ENCODE results near the gene CHEK1.

CHEK1 gene

GRCh38 chr11:125626288-125626950, 1.5 kb downstream of the CHEK1 start:
- DNase-seq (ENCODE audit: low spot score) = peak; percentile 48

DNA sequence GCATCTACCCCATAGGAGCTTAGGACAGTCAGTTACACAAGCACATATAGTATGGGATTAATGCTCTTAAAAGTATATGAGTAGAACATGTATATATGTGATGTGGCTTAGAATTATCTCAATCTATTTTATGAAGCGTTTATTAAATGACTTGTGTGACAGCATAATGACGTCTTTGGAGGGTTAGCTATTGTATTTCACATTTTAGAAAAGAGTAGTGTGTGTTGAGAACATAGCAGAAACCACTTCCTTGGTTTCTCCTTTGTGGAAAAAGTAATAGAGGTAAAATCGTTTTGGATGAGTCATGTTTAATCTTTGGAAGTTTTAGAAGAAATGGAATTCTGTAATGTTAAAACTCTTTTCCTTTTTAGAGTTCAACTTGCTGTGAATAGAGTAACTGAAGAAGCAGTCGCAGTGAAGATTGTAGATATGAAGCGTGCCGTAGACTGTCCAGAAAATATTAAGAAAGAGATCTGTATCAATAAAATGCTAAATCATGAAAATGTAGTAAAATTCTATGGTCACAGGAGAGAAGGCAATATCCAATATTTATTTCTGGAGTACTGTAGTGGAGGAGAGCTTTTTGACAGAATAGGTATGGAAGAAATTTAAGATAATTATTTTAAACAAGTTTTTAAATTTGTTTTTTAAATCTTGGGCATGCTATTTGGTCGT, 2.4 kb downstream of the CHEK1 start:
- DNase-seq (ENCODE audit: low spot score) = no peak

- no peak for DNase-seq (ENCODE audit: low spot score)
Measured at GRCh38 chr11:125637840-125638239, 12.9 kb downstream of the CHEK1 start.

DNA sequence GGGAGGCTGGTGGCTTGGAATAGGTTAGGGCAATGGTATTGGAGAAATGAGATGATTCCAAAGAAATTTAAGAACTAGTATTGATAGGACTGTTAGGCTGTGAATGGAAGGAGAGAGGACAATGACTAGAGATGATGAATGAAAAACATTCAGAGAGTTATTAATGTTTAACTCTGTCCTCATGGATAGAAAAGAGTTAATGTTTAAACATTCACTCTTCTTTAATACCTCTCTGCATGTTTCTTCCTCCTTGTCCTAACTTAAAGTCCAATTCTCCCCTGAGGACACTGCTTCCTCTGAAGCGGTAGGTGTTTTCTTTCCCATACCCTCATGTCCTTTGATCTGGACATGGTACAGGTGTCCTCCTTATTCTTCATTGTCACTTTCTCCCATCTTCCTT, 13.4 kb downstream of the CHEK1 start:
- no peak for DNase-seq (ENCODE audit: low spot score)

DNA sequence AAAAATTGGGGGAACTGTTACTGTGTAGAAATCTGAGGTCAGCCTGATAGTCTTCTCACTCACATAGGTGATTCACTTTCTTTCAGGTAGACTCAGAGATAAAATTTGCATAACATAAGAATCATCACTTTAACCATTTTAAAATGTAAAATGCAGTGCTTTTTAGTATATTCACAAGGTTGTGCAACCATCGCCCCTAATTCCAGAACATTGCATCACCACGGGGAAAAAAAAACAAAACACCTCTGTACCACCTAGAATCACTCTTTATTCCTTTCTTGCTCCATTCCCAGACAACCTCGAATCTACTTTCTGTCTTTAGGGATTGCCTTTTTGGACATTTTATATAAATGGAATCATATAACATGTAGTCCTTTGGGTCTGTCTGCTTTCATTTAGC, 20.9 kb downstream of the CHEK1 start:
- DNase-seq (ENCODE audit: low spot score) = no peak

DNA sequence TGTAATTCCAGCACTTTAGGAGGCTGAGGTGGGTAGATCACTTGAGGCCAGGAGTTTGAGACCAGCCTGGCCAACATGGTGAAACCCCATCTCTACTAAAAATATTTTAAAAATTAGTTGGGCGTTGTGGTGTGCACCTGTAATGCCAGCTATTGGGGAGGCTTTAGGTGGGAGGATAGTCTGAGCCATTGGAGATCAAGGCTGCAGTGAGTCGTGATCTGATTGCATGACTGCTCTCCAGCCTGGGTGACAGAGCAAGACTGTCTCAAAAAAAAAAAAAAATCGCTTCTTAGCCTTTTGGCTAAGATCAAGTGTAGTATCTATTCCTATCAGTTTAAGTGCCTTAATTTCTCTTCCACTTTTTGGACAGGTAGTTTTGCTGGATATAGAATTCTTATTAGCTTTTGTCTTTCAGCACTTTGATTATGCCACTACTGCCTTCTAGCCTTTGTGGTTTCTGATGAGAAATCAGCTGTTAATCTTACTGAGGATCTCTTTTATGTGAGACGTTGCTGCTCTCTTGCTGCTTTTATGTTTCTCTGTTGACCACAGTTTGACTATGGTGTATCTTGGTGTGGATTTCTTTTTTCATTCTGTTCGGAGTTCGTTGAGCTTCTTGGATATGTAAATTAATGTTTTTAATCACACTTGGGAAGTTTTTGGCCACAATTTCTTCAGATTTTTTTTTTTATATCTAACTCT, 24.7 kb downstream of the CHEK1 start:
- DNase-seq (ENCODE audit: low spot score) = peak; percentile 5

GRCh38 chr11:125662689-125663088, 37.7 kb downstream of the CHEK1 start:
- DNase-seq (ENCODE audit: low spot score) = no peak

- no peak for DNase-seq (ENCODE audit: low spot score)
Measured at GRCh38 chr11:125663910-125664309, 38.9 kb downstream of the CHEK1 start.

GRCh38 chr11:125667151-125667550, 42.2 kb downstream of the CHEK1 start:
- DNase-seq (ENCODE audit: low spot score) = no peak

GRCh38 chr11:125670172-125670571, 45.2 kb downstream of the CHEK1 start:
- DNase-seq (ENCODE audit: low spot score) = no peak

GRCh38 chr11:125671561-125671960, 46.6 kb downstream of the CHEK1 start:
- DNase-seq (ENCODE audit: low spot score) = no peak

- DNase-seq (ENCODE audit: low spot score) = no peak
Measured at GRCh38 chr11:125674210-125674609, 49.2 kb downstream of the CHEK1 start.

DNA sequence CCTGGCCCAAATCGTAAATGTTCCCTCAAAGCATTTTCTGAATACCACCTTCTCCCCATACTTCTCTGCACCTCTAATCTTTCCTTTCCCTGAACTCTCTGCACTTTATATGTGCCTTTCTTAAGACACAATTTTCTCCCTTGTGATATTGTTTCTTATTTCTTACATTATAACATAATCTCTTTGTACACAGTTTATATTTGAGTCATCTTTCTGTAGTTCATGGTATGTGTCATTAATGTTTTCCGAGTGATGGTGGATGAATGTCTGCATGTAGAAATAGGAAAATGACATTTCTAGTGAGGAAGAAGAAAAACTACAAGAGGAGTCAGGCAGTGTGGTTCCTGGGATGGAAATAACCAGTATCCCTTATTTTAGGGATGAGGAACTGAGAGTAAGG, 50.2 kb downstream of the CHEK1 start:
- no peak for DNase-seq (ENCODE audit: low spot score)

GRCh38 chr11:125679397-125679796, 54.4 kb downstream of the CHEK1 start:
- DNase-seq (ENCODE audit: low spot score) = no peak

DNA sequence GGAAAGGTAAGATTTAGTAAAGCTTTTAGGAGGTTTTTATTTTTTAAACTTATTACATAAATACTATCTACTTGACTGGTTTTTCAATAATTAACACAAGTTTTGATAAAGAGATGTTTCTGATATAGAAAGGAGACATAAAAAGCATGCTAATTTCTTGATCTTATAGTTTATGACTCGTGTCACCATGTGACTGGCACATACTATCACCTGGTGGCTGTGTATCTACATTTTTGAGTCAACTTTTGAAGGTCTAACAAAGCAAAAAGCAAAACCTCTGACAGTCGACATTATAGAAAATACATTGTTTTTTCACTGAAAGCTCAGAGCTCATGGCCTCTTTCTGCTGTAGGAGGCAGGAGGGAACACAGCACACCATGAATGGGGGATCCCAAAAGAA, 54.9 kb downstream of the CHEK1 start:
- no peak for DNase-seq (ENCODE audit: low spot score)

- DNase-seq (ENCODE audit: low spot score) = no peak
Measured at GRCh38 chr11:125680747-125681146, 55.8 kb downstream of the CHEK1 start, which contains the start of gene ACRV1. Gene ACRV1 (minus strand): TSS chr11:125680847. CDS start chr11:125680780, 67 bp downstream.

DNA sequence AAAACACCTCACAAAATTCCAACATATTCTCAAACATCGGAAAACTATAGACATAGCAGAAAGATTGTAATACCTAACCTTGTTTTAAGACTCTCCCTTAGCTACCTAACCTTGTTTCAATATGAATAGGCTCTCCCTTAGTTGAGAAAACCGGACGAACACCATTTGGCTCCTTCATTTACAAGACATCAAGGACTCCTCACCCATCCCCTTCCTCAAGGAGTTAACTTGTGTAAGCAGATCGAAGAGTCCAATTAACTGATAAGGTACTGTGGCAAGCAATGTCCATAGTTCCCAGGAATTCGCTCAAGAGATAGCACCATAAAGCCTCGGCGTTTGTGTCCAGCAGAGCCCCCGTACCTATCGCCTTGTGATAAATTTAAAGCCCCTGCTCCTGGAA, 60.3 kb downstream of the CHEK1 start:
- no peak for DNase-seq (ENCODE audit: low spot score)

- no peak for DNase-seq (ENCODE audit: low spot score)
Measured at GRCh38 chr11:125688066-125688465, 63.1 kb downstream of the CHEK1 start.

DNA sequence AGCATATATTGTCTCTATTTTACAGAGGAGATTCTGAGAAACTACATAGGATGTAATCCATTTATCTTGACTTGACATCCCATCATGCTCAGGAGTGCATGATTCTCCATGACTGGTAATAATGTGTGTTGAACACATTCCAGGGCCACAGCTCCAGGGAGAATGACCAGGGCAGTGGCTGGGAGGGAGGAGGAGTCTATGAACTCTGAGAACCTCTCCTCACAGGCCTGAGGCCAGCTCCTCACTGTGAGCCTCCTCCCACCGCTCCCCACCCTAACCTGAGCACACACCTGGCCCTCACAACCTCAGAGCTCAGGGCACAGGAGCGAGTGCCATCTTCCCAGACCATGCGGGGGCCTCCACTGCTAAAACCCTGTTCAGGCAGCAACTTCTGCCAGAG, 63.7 kb downstream of the CHEK1 start:
- DNase-seq (ENCODE audit: low spot score) = no peak

- DNase-seq (ENCODE audit: low spot score) = no peak
Measured at GRCh38 chr11:125689274-125689859, 64.4 kb downstream of the CHEK1 start.

GRCh38 chr11:125690006-125690405, 65.0 kb downstream of the CHEK1 start:
- no peak for DNase-seq (ENCODE audit: low spot score)

DNA sequence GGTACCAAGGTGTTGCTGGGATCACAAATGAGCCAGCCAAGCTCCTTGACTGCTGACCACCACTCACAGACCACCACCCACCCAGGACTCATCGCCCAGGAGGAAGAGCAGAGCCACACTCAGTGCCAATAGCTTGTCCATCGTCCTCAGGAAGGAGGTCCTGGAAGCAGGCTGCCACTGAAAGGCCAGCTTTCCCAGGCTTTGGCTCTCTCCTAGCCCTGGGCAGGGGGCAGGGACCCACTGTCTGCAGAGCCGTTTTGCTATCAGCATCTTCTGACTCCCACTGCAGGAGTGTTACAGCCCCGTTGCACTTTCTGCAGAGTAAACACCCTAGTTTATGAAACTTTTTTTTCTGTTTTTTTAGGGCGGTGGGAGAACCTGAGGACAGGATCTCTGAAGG, 67.9 kb downstream of the CHEK1 start:
- DNase-seq (ENCODE audit: low spot score) = no peak

DNA sequence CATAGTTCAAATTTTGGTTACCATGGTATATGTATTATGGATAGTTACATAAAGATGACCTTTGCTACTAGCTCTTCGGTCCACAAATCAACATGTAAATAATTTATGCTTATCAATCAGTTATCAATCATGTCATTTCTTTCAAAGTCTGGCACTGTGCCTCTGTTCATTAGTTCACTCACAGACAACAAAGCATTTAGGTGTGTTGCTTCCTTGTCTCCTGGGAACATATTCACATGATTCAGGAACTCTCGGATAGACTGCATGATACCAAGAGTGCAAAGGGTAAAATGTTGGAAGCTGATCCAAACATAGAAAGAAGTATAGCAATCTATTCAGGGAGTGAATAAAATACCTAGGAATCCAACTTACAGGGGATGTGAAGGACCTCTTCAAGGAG, 70.0 kb downstream of the CHEK1 start:
- no peak for DNase-seq (ENCODE audit: low spot score)
